Middle frontal gyrus (tissue), 1 donor: ENCODE measurements around the gene TRIM2.

ENCODE experiments used
- DNase-seq: peaks from one replicate; pipeline ENCODE4 v3.0.0-alpha.2; 2015; ENCODE audit warnings: low spot score; ENCODE audit errors: extremely low spot score

TRIM2 gene

DNA sequence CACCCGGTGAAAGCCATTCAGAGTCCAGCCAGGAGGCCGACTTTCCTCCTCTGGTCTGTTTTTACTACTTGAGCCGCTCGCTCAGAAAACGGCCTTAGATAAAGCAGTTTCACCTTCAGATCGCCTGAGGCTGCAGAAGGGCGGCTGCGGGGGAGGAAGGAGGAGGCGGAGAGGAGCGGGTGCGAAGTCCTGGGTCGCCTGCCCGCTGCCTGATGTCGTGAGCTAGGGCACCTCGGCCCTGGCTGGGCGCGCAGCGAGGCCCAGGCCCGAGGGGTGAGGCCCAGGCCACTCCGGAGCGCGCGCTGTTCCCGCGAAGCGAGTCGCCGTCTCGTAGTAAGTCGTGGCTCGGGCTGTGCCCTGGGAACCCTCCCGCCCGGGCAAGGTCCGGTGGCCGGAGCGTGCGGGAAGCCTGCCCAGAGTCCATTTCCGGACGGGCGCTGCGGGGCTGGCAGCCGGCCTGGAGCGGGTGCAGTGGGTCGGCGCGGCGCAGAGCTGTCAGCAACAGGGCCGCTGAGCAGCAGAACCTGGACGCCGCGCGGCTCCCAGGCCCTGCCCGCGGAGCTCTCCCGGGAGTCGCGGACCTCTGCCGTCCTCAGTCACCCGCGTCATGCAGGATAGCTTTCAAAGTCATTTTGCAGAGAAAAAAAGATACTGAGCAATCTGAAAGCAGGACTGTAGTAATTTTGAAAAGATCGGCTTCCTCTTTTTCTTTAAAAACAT is 18.6 kb downstream of the TRIM2 start:
- no peak for DNase-seq

DNA sequence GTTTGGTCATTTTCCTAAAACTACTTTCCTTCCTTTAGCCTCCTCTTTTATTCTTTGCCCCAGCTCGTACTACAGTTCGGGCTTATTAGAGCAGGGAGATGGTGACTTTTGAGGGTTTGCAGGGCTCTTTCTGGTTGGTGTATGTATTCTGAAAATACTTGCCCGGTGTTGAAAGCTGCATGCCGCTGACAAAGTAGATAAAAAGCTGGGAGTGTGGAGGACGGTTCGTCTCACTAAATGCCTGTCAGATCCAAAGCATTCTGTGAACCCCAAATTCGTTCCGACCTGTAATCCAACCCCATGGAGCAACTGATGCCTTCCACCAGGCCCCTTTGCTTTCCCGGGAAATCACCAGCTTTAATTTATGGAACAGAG is 19.2 kb downstream of the TRIM2 start:
- no peak for DNase-seq

DNA sequence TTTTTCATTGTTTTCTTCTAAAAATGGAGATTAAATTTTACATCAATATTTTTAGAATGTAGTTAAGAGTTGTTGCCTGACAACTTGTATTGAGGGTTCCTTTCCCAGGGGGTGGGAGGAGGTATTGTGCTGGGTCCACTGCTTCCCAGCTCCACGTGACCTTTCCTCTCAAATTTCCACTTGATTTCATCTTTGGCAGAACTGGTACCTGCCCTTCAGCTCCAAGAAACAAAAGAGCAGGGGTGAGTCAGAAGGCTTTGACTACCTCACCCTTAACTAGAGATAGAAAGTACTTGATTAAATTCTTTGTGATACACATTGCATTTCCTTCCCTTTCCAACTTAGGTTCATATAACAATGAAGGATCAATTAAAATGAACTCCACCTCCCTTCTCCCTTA is 19.7 kb downstream of the TRIM2 start:
- DNase-seq: no peak

DNA sequence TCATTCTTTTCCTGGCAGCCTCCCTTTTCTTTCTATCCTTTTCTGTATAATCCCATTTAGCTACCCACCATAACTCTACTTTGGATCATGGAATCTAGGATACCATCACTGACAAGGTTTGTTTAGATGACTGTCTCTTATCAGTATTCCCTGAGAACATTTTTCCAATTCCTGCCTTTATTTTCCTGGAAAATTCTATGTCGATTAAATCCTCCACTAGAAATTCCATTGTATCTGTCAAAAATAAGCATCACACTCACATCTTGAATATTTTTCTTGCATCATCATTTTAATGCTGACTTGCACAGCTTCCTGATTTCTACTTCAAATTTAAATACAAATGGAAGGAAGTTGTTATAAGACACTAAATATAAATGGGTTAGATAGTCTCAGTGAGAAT is 20.2 kb downstream of the TRIM2 start:
- no peak for DNase-seq

DNA sequence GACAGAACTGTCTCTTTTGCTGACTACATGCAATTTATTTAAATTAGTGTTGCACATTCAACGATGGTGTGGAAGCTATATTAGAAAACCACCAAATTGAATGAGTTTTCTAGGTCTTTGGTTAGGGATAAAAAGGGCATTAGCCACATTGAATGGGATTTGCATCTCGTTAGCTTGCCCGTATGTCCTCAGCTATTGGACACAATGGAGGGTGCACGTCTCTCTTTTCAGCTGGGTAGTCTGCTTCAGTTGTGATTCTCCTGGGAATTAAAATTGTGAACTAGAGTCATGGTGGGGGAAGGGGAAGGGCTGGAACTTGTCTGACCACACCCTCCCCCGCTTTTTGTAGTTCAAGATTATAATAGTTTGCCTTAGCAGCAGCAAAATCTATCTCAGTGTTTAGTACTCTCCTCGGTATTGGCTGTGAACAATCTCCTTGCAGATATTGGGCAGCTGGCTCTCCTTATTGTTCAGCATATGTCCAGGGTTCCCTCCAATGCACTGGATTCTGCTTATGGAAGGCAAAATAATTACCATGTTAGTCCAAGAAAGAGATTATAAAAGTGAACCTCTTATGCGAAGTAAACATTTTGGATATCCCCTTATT is 23.3 kb downstream of the TRIM2 start:
- DNase-seq: no peak

DNA sequence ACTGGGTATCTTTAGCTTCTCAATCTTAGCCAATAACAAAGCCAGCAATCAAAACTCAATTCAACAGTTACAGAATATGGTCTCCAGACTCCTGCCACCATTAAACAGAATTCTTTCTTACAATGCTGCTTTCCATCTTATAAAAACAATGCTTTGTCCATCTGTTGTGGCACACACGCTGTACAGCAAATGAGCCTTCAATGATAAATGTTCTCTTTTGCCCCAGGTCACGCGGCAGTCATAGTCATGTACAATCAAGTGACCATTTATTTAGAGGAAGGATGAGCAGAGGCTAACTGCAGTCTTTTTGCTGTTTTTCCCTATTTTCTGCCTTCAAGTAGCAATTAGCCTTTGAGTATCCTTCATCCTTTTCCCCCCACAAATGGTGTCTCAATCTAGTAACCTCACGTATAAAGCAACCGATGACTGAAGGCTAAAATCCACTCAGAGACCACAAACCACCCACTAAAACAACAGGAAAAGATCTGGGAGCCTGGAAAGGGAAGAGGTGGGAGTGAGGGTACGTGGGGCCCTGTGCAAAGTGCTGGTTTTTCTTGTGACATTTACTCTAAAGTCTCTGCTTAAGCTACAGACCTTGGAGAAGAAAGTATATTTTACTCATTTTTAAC is 24.4 kb downstream of the TRIM2 start:
- DNase-seq: no peak

DNA sequence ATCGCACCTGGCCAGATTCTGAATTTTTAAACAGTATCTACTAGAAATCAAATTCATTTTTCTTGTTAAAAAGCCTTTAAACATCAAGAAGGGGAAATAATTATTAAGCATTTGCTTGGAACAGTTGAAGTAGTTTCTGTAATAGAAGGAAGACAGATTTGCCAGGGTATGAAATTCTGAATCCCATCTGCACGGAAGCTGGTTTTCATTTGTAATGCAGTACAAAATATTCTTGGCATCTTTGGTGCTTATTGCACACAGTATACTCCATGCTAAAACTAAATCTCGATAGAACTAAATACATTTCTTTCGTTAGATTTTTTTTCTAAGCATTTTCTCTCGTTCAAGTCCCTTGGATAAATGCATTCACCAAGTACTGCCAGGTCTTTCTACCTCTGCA is 25.3 kb downstream of the TRIM2 start:
- DNase-seq: no peak

DNA sequence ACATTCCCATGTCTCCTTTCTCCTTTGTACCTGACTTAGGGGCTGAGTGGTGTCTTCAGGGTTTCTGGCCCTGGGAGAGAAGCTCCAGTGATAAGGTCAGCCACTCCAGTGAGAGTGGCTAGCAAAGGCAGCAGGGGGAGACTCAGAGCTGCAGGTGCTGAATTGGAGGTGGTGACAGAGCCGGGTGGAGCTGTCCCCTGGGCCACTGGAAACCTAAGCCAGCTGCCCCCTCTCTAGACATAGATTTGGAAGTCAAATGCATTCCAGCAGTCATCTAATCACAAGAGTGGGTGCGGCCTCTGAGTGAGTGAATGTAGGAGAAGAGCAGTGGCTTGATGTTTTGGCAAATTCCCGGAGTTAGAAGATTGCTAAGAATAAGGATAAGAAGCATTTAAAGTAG is 28.5 kb downstream of the TRIM2 start:
- DNase-seq: no peak

DNA sequence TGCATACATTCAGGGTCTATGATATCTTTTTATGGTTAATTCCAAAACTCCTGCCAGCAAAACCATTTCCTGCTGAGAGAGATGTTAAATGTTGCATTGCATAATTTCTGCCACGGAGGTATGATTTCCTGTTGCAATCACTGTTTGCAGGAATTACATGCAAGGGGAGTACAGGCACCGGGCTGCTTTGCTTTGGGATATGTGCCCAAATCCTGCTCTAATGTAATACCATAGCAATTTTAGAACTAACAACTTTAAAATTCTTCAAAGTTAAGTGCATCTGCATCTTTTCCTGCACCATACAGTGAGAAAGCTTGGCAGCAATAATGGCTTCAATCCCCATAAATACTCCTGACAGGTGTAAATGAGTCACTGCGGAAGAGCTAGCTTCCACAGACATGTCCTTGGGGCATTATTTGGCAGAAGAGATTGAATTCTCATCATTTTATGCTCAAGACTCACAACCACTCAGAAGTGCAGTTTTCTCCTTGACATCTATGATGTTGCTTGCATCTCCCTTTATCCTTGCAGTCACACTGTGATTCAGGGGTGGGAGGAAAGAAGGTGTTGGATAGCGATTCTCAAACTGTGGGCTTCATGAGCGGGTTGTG is 29.6 kb downstream of the TRIM2 start:
- DNase-seq: no peak

DNA sequence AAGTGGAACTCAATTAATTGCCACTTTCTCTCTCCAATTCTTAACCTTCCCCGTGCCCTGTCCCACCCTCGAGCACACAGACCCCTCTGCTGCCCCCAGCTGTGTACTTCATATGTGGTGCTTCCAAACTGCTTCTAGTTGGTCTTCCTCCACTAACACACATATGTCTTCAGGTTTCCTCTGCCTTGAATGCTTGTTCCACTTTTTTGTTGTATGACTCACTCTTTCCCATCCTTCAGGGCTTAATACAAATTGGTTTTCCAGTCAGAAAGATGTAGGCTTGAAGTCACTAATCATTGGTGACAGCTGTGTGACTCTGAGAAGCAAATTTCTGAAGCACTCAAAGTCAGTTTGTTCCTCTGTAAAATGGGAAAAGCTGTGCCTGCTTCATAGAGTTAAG is 30.6 kb downstream of the TRIM2 start:
- DNase-seq: no peak

DNA sequence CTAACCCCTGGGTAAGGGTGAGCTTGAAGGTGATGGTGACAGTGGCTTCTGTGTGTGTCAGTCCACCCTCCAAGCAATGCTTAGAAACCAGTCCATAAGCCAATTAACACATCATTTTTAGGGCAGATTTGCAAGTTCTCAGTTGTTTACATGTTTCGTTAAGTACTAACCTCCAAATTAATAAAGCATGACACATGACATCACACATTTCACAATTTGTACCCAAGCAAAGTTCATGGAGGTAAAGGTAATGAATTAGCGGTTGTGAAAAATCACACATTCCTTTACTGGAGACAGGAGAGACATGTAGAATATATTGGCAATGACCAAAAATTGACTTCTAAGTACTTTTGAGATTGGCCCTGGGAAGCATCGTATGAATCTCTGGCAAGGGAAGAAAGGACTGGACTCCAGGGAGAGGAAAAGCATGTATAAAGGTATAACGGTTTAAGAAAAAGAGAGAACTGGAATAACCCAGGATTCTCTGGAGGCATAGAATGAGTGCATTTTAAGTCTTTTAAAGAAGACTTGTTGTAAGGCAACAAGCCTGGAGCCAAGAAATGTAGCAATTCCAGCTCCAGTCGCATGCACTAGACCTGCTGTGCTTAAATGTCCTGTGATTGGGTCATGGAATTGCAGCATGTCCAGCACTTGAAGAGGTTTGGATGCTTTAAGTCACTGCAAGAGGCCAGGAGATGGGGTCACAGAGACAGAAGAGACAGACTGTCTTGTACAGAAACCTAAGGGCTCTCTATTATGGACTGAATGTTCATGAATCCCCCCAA is 34.1 kb downstream of the TRIM2 start:
- no peak for DNase-seq

DNA sequence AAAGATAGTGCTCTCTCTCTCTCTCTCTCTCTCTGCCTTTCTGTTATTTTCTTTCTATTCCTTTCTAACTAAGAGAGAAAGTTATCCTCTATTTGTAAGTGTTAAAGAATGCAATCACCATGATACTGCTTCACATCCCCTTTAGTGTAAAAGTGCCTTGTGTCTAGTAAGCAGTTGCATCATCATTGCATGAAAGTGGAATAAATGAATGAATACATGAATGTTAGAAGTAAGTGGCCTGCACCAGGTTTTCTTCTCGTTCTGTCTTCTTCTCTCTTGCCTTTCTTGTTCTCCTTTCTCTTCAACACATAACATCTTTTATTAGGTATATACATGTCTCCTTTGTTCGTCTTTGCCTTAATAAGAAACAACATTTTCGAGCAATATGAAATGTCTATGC is 35.2 kb downstream of the TRIM2 start:
- DNase-seq: no peak

DNA sequence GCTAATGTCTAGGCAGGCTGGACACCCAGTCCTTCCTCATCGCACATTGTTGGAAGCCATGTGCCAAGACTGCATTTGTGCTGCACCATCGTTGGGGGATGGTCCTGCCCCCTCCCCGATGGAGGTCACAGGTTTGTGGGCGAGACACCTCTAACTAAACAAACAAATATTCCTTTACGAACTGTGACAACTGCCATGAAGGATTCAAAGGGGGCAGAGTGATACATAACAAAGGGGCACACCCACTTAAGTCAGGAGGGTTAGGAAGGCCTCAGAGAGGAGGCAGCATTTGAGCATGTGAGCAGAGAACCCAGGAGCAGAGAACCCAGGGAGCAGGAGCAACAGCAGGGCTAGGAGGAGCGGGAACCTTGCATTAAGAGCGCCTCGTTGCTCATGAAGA is 37.1 kb downstream of the TRIM2 start:
- no peak for DNase-seq

DNA sequence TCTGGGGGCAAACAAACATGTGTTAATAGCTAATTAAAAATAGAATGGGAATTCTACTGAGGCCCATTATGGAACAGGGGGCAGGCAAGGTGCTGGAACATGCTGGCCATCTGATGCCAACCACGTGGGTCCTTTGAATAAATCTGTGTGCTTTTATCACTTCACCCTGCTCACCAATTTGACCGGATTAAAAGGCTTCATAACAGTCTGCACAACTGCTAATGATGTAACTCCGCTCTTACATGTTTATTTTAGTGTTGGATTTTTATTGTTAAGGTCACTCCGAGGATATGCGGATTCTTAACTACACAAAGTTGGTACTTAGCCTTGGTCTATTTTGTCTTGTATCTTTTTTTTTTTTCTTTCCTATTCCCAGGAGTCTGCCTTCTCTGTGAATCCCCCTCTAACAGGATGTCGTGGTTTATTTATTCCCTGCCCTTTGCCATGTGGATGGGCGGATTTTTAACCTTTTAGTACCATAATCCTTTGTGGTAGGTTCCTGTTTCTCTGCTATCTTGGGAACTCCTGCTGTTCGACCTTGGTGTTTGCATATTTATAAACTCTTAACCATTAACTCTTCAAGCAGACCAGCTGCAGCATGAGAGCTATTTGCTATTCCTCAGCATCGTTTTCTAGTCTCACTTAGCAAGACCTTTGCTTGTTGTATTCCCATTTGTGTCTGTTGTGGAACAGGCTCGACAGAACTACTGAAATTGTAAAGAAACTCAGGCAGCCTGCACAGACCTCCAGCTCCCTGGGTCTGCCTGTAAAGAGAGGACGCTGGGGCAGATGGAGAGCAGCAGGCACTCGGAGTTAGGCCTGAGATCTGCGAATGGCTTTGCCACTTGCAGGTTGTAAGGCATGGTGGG is 38.0 kb downstream of the TRIM2 start:
- no peak for DNase-seq

DNA sequence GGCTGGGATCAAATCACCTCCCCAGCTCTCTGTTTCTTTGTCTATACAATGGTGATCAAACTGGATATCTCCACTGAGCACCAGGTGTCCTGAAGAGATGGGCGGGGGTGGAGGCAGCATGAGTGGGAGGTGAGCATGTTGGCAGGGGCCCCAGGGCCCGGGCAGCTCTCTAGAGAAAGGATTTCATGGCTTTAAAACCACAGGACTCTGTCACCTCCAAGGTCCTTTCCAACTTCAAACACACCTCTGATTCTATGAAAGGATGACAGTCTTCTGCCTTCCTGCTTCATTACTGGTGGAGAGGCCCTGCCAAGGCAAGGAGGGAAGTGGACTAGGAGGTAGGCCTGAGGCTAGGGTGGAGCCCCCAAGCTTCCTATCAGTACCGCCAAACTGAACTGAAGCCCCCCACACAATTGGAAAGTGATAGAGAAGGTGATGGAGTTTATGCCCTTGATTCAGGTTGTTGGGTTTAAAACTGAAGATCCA is 38.6 kb downstream of the TRIM2 start:
- no peak for DNase-seq

DNA sequence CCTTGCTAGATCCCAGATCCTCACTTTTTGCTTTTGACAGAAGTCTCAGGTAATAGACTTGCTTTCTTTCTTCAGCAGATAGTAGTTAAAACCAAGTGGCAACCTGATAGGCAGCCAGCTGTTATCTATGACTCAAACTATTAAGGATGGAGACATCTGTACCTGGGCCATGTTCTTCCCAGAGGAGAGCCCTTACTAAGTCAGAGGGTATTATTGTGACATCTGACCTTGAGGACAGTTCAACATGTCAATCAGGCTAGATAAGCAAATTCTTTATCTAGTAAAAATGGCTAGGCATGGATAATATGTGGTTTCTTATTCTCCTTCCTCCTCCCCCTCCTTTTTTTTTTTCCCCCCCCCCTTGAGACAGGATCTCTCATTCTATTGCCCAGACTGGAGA is 39.2 kb downstream of the TRIM2 start:
- no peak for DNase-seq

DNA sequence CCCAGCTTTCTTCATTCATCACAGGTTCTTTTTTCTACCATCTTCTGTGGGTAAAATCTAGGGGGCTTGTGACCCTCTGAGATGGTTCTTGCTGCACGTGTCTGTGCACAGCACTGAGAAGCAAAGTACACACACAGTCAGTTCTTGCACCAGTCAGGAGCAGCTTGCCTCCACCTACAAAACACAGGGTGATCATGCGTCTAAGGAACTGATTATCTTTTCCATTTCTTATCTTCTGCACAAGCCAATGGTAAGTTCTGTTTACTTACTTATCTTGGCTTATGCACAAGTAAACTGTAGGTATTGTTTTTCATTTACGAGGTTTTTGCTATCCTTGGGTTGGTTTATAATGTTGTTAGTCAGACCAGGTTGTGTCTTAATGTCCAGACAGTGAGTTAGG is 40.7 kb downstream of the TRIM2 start:
- DNase-seq: no peak

DNA sequence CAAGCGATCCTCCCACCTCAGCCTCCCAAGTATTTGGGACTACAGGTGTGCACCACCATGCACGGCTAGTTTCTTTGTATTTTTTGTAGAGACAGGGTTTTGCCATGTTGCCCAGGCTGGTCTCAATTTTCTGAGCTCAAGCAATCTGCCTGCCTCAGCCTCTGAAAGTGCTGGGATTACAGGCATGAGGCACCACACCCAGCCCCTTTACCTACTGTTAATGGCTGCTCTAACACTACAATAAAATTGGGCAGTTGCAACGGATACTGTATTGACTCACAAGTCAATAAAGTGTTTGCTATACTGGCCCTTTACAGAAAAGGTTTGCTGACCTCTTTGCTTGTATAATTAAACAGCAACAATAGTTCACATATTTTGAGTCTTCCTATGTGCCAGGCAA is 41.5 kb downstream of the TRIM2 start:
- no peak for DNase-seq

DNA sequence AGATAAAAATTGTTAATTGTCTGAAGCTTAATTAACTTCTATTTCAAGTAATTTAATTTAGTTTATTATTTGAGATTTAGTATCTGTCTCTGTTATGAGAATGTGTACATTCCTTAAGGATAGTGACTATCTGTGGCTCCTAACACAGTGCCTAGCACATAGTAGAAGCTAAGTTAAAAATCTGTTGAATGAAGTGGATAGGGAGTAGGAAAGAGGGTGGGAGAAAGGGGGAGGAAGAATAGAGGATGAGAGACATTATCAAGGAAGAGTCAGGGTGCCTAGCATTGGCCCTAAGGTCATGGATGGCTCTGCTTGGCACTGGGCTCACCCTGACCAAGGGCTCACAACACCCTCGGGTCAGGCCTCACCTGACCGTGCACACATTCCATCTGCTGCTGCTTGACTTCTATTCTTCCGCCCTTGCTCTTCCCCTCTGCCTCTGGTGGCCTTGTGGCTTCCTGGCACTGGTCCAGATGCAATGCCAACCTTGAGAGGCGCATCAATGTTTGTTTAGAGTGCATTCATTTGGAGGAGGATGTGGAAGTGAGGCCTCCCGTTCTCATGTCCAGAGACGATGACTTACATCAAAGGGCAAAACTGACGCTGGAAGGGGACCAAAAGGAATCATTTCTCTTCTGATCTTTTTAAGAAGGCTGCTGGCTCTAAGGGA is 42.3 kb downstream of the TRIM2 start:
- DNase-seq: no peak

DNA sequence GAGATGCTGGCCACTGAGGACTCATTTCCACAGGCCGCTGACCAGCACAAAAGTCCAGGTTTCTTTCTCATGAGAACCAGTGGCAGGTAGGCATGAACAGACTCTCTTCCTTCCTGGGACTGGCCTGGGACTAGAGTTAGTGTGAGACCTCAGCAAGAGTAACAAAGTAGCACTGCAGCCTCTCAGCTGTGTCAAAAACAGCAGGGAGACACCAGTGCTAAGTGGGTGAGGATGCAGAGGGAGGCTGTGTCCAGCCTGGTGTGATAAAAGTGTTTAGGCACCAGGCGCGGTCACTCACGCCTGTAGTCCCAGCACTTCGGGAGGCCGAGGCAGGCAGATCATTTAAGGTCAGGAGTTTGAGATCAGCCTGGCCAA is 42.9 kb downstream of the TRIM2 start:
- no peak for DNase-seq
